ENCODE results near the gene PRXL2A. TPM values are rescaled to one million over a fixed set of nuclear protein-coding genes. Genes with fewer than 3 reads are reported as not detected.

Gene PRXL2A
- polyA plus RNA-seq, 1 experiment: 1.0 TPM

DNA sequence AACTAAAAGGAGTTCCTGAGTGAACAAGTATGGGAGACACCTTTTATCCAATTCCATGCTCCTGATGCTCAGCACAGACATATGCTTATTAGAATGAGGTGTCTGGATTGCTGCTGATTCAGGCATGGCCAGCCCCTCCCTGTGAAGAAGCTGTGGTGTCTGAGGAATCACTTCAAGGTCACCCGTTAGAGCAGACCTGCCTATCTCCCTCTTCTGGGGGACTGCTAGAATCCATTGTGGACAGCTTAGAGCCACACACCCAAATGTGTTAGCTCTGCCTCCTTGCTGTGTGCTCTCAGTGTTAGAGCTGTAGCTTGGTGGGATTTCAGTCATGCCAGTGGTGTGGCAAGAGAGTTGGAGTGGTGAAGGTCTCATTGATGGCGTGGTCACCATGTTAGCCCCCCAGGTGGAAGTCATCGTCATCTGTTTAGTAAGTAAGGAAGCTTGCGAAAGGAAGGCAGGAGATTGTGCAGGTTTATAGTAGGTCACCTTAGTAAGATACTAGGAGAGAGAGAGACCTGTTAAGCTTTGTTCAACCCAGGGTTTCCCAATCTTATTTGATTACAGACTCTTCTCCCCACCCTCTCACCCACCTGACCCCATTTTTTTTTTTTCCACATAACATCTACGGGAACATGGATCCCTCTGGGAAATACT, 12.8 kb downstream of the PRXL2A start:
- TF ChIP-seq, protein P1, sequence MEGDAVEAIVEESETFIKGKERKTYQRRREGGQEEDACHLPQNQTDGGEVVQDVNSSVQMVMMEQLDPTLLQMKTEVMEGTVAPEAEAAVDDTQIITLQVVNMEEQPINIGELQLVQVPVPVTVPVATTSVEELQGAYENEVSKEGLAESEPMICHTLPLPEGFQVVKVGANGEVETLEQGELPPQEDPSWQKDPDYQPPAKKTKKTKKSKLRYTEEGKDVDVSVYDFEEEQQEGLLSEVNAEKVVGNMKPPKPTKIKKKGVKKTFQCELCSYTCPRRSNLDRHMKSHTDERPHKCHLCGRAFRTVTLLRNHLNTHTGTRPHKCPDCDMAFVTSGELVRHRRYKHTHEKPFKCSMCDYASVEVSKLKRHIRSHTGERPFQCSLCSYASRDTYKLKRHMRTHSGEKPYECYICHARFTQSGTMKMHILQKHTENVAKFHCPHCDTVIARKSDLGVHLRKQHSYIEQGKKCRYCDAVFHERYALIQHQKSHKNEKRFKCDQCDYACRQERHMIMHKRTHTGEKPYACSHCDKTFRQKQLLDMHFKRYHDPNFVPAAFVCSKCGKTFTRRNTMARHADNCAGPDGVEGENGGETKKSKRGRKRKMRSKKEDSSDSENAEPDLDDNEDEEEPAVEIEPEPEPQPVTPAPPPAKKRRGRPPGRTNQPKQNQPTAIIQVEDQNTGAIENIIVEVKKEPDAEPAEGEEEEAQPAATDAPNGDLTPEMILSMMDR (IDR thresholded peaks at IDR 0.05; ENCODE audit: insufficient read depth, low read depth, low read length): no peak
- POLR2A ChIA-PET: no interaction called here
- CTCF ChIA-PET: interaction anchor here (0.8 to 1.5 kb wide), 2 partner anchors 10 to 22 kb away, joined by 3 to 4 read pairs; no protein-coding TSS in a partner anchor

DNA sequence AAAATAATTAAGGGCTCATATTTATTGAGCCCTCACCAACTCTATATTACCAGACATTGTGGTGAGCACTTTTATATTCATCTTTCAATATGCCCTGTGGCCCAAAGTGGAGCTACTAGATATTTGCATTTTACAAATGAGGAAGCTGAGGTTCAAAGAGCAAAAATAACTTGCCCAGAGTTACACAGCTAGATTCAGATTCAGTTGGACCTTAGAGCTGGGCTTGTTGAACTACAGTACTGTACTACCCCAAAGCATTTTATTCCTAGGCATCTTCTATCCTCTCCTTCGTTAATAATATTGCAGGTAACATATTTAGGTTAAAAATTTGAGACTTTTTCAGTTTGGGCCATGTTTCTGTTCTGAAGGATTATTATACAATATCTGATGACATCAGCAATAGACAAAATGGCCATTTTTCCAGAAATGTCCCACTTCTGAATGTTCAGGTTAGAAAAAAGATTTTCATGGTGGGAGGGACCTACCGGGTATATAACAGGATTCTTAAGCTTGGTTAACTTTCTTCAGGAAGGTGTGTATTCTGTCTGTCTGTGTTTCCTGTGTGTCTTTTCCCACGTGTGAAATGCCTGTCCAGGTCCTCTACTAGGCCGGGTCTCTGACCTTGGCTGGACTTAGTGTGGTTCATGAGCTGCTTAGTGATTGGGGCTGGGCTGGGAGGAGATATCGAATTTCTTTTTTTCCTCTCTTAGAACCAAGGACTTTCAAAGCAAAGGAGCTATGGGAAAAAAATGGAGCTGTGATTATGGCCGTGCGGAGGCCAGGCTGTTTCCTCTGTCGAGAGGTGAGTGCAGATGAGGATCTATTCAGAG, 13.6 kb downstream of the PRXL2A start:
- CTCF ChIA-PET: interaction anchor here (0.8 to 1.7 kb wide), 5 partner anchors 9 to 84 kb away, joined by 3 to 6 read pairs (median 3); no protein-coding TSS in a partner anchor
- TF ChIP-seq, protein P1 (IDR thresholded peaks at IDR 0.05; ENCODE audit: insufficient read depth, low read depth, low read length): no peak
- no peaks in the 10 kb centered on the region for H3K36me3 ChIP-seq (ENCODE audit: control insufficient read depth, insufficient read depth, low read length)
- POLR2A ChIA-PET: no interaction called here
- H3K27me3 ChIP-seq (ENCODE audit: control insufficient read depth, insufficient read depth, low read length): peaks cover 3% of the 10 kb centered on the region
- no peak overlapping the region for H3K4me3 ChIP-seq (ENCODE audit: low read depth, low read length)
- DNase-seq (ENCODE audit: low read depth): no peak

More for the DNA sequence above, 12.8 kb downstream of the PRXL2A start:
- Histone ChIP-seq H3K4me3 (ENCODE audit: low read depth, low read length) (no peak overlapping the region), H3K36me3 (ENCODE audit: control insufficient read depth, insufficient read depth, low read length) (no peaks in the 10 kb centered on the region), H3K27me3 (ENCODE audit: control insufficient read depth, insufficient read depth, low read length) (peaks cover 3% of the 10 kb centered on the region)
- no peak for DNase-seq (ENCODE audit: low read depth)

DNA sequence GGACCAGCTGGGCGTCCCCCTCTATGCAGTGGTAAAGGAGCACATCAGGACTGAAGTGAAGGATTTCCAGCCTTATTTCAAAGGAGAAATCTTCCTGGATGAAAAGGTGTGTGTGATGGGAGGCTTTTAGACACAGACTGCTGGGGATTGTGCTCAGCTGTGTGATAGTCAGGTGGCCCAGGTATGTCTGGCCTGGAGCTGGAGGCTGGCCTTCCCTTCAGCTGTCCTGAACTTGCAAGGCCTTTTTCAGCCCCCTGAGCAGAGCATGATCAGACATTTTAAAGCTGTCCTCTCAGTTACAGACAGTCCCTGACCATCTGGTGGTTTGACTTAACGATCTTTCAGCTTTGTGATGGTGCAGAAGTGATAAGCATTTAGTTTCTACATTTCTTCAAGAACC, 17.6 kb downstream of the PRXL2A start:
- ChIA-PET POLR2A (no interaction called here), CTCF (interaction anchor here (0.7 to 2.3 kb wide), 2 partner anchors 19 to 80 kb away, joined by 3 to 6 read pairs; no protein-coding TSS in a partner anchor)
- Histone ChIP-seq H3K36me3 (ENCODE audit: control insufficient read depth, insufficient read depth, low read length) (no peaks in the 10 kb centered on the region), H3K27me3 (ENCODE audit: control insufficient read depth, insufficient read depth, low read length) (peaks cover 1% of the 10 kb centered on the region; the same call in 1 of the 2 replicates), H3K4me3 (ENCODE audit: low read depth, low read length) (no peak overlapping the region)
- DNase-seq (ENCODE audit: low read depth): no peak
- TF ChIP-seq, protein P1 (IDR thresholded peaks at IDR 0.05; ENCODE audit: insufficient read depth, low read depth, low read length): no peak

DNA sequence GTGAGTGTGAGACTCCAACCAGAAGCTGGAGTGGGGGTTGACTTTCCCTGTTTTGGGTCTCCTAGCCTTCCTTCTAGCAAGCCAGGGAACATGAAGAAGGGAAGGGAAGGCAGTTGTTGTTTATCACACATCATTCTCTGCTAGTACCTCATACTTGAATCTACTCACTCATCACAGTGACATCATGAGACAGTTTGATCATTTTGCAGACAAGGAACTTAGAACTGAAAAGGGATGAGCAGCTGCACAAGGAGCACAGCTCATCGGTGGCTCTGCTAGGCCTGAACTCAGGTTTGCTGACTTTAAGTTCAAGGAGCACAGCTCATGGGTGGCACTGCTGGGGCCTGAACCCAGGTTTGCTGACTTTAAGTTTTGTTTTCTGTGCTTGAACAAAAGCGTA, 19.2 kb downstream of the PRXL2A start:
- POLR2A ChIA-PET: no interaction called here
- Histone ChIP-seq H3K27me3 (ENCODE audit: control insufficient read depth, insufficient read depth, low read length) (peaks cover 1% of the 10 kb centered on the region; the same call in 1 of the 2 replicates), H3K36me3 (ENCODE audit: control insufficient read depth, insufficient read depth, low read length) (no peaks in the 10 kb centered on the region), H3K4me3 (ENCODE audit: low read depth, low read length) (no peak overlapping the region)
- no peak for DNase-seq (ENCODE audit: low read depth)
- TF ChIP-seq, protein P1 (IDR thresholded peaks at IDR 0.05; ENCODE audit: insufficient read depth, low read depth, low read length): no peak
- CTCF ChIA-PET: no interaction called here

DNA sequence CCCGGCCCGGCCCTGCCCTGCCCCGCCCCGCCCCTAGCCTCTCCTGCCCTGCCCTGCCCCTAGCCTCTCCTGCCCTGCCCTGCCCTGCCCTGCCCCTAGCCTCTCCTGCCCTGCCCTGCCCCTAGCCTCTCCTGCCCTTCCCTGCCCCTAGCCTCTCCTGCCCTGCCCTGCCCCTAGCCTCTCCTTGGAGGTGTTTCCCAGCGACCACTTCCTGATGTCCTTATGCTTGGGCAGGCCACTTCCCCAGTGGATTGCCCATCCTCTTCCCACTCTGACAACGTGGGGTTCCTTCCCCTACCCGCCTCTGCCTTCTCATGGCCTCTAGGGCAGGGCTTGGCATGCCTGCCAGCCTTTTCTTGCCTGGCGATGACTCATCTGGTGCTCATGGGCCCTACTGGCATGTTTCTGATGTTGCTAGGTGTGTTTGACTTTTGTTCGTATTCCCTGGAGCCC, 21.2 kb downstream of the PRXL2A start:
- TF ChIP-seq, protein P1 (IDR thresholded peaks at IDR 0.05; ENCODE audit: insufficient read depth, low read depth, low read length): no peak
- no peak for DNase-seq (ENCODE audit: low read depth)
- Histone ChIP-seq H3K27me3 (ENCODE audit: control insufficient read depth, insufficient read depth, low read length) (peaks cover 1% of the 10 kb centered on the region; the same call in 1 of the 2 replicates), H3K36me3 (ENCODE audit: control insufficient read depth, insufficient read depth, low read length) (no peaks in the 10 kb centered on the region), H3K4me3 (ENCODE audit: low read depth, low read length) (no peak overlapping the region)
- ChIA-PET POLR2A (no interaction called here), CTCF (interaction anchor here (1.9 to 8.3 kb wide), 2 partner anchors 14 to 76 kb away, joined by 4 to 58 read pairs; no protein-coding TSS in a partner anchor)

All from BJ (cell line).